NT2/D1 (cell line): ENCODE results near the gene PTGES2.

Experiments
- SUZ12 ChIP-seq: IDR thresholded peaks from 2 replicates; pipeline ENCODE4 v1.6.1; 2011; ENCODE audit not compliant: insufficient read length, insufficient read depth; ENCODE audit errors: extremely low read depth
- YY1 ChIP-seq: IDR thresholded peaks from 2 replicates; pipeline ENCODE4 v1.6.1; 2011; ENCODE audit not compliant: insufficient read length, insufficient read depth
- ZNF274 ChIP-seq: IDR thresholded peaks from 2 replicates; pipeline ENCODE4 v1.6.1; 2011; ENCODE audit warnings: mild to moderate bottlenecking, low read depth, low read length

- TF ChIP-seq SUZ12 (no peak), YY1 (no peak), ZNF274 (no peak)
These were observed 13.0 kb downstream of the PTGES2 start for GRCh38 chr9:128114326-128115186.
